Measurements from ENCODE around the gene TTC9C. TPM values are rescaled to one million over a fixed set of nuclear protein-coding genes. Genes with fewer than 3 reads are reported as not detected.

Gene TTC9C
- total RNA-seq, 1 experiment from 2014 or later = 33.3 TPM

- H3K9me3 ChIP-seq (ENCODE audit: control insufficient read depth in 1 of 2, insufficient read depth in 1 of 2, low read depth in 1 of 2, low read length in 2 of 2) = no peaks in the 10 kb centered on the region
- POLR2A ChIA-PET = no interaction called here
- DNase-seq (ENCODE audit: low read depth, low spot score) (no peak), ATAC-seq (no peak)
- intact Hi-C loops (cut with micrococcal nuclease) = no loop called here
- no peaks in the 10 kb centered on the region; a peak in 1 of 4 replicates for H3K4me1 ChIP-seq (ENCODE audit: control insufficient read depth in 1 of 2, insufficient read depth in 2 of 2, low read length in 2 of 2)
- CTCF ChIA-PET = no interaction called here
- H3K79me2 ChIP-seq (ENCODE audit: insufficient read depth, low read length) = peaks cover 95% of the 10 kb centered on the region
- BruUV-seq (replicated peaks) = no TSS peak
- RAD21 ChIA-PET (ENCODE audit: low non-redundant PET in 1 of 2, low total read pairs in 2 of 2, uncharacterized antibody in 2 of 2, unreplicated experiment in 2 of 2) = no interaction called here
- no peak overlapping the region for H3K4me2 ChIP-seq (ENCODE audit: low read length)
- TF ChIP-seq CBX3 (IDR thresholded peaks at IDR 0.05; ENCODE audit: low read depth) = no peak
- TF ChIP-seq ELF1 (IDR thresholded peaks at IDR 0.05; ENCODE audit: borderline replicate concordance, low read depth) = no peak
- TF ChIP-seq, protein P1, sequence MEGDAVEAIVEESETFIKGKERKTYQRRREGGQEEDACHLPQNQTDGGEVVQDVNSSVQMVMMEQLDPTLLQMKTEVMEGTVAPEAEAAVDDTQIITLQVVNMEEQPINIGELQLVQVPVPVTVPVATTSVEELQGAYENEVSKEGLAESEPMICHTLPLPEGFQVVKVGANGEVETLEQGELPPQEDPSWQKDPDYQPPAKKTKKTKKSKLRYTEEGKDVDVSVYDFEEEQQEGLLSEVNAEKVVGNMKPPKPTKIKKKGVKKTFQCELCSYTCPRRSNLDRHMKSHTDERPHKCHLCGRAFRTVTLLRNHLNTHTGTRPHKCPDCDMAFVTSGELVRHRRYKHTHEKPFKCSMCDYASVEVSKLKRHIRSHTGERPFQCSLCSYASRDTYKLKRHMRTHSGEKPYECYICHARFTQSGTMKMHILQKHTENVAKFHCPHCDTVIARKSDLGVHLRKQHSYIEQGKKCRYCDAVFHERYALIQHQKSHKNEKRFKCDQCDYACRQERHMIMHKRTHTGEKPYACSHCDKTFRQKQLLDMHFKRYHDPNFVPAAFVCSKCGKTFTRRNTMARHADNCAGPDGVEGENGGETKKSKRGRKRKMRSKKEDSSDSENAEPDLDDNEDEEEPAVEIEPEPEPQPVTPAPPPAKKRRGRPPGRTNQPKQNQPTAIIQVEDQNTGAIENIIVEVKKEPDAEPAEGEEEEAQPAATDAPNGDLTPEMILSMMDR (IDR thresholded peaks at IDR 0.05 in 2 of 3, conservative IDR thresholded peaks at IDR 0.05 in 1 of 3; ENCODE audit: borderline replicate concordance in 1 of 3, insufficient read depth in 1 of 3, low read depth in 2 of 3, low read length in 2 of 3) = no peak
- no peak for TF ChIP-seq YY1 (IDR thresholded peaks at IDR 0.05; ENCODE audit: extremely low read depth, insufficient replicate concordance, low read depth, low read length)
- TF ChIP-seq SP1 (IDR thresholded peaks at IDR 0.05; ENCODE audit: low read depth) = no peak
- no peak for TF ChIP-seq POLR2AphosphoS5 (IDR thresholded peaks at IDR 0.05; ENCODE audit: low read depth, low read length)
- no peak for TF ChIP-seq EZH2phosphoT487 (IDR thresholded peaks at IDR 0.05; ENCODE audit: borderline replicate concordance)
- TF ChIP-seq, protein P2, sequence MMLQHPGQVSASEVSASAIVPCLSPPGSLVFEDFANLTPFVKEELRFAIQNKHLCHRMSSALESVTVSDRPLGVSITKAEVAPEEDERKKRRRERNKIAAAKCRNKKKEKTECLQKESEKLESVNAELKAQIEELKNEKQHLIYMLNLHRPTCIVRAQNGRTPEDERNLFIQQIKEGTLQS (IDR thresholded peaks at IDR 0.05) = no peak
- no peak for TF ChIP-seq CEBPB (IDR thresholded peaks at IDR 0.05; ENCODE audit: low read depth)
- TF ChIP-seq POLR2A (IDR thresholded peaks at IDR 0.05; ENCODE audit: borderline replicate concordance, extremely low read depth, insufficient read depth, insufficient read length) = no peak
- no peak for TF ChIP-seq SRF (IDR thresholded peaks at IDR 0.05; ENCODE audit: low read depth)
- TF ChIP-seq ZNF274 (IDR thresholded peaks at IDR 0.05; ENCODE audit: low read depth, low read length) = no peak
- no peak for TF ChIP-seq JUND (IDR thresholded peaks at IDR 0.05)
- H3K27me3 ChIP-seq (ENCODE audit: insufficient read depth, low read length) = no peaks in the 10 kb centered on the region
- H3K9ac ChIP-seq (ENCODE audit: low read length) = no peak overlapping the region
- H3K9me2 ChIP-seq (ENCODE audit: insufficient read depth) = no peaks in the 10 kb centered on the region
- H3K36me3 ChIP-seq (ENCODE audit: control insufficient read depth in 1 of 2, insufficient read depth in 2 of 2, low read length in 2 of 2) = peaks cover 95% of the 10 kb centered on the region in 2 experiments
- H4K20me1 ChIP-seq (ENCODE audit: insufficient read depth) = peaks cover 17% of the 10 kb centered on the region; the same call in 1 of the 2 replicates
- H2AFZ ChIP-seq (ENCODE audit: low read depth, low read length, poor library complexity, severe bottlenecking) = no peak overlapping the region
- no peak overlapping the region for H3K27ac ChIP-seq (ENCODE audit: low read depth, low read length)
- no peak overlapping the region for H3K4me3 ChIP-seq (replicated peaks in 1 of 2; ENCODE audit: low read depth in 1 of 2, low read length in 2 of 2)
These were observed 8.8 kb upstream of the TTC9C start for GRCh38 chr11:62719302-62719978.

Measured in HCT116 (cell line).